Measurements from ENCODE around the gene ERH.

Gene ERH

GRCh38 chr14:69430306-69430939 is 32.3 kb upstream of the ERH start:
- no peak for TF ChIP-seq CTCF (IDR thresholded peaks at IDR 0.05; ENCODE audit: insufficient read depth, low read length, poor library complexity, severe bottlenecking)
- no peaks in the 10 kb centered on the region for H3K27me3 ChIP-seq (replicated peaks; ENCODE audit: control insufficient read depth, insufficient read depth, low read length)
- H3K4me3 ChIP-seq (replicated peaks; ENCODE audit: low read depth, low read length): no peak overlapping the region
- peaks cover 2% of the 10 kb centered on the region for H3K36me3 ChIP-seq (ENCODE audit: control insufficient read depth, insufficient read depth, low read length)
- DNase-seq (ENCODE audit: extremely low read depth, insufficient read length): no peak

- peaks cover 2% of the 10 kb centered on the region for H3K36me3 ChIP-seq (ENCODE audit: control insufficient read depth, insufficient read depth, low read length)
- no peaks in the 10 kb centered on the region for H3K27me3 ChIP-seq (replicated peaks; ENCODE audit: control insufficient read depth, insufficient read depth, low read length)
- TF ChIP-seq CTCF (IDR thresholded peaks at IDR 0.05; ENCODE audit: insufficient read depth, low read length, poor library complexity, severe bottlenecking): no peak
- no peak for DNase-seq (ENCODE audit: extremely low read depth, insufficient read length)
- no peak overlapping the region for H3K4me3 ChIP-seq (replicated peaks; ENCODE audit: low read depth, low read length)
These were observed 31.5 kb upstream of the ERH start for GRCh38 chr14:69429643-69430042.

- no peak for TF ChIP-seq CTCF (IDR thresholded peaks at IDR 0.05; ENCODE audit: insufficient read depth, low read length, poor library complexity, severe bottlenecking)
- Histone ChIP-seq H3K36me3 (ENCODE audit: control insufficient read depth, insufficient read depth, low read length) (peaks cover 2% of the 10 kb centered on the region), H3K4me3 (replicated peaks; ENCODE audit: low read depth, low read length) (no peak overlapping the region), H3K27me3 (replicated peaks; ENCODE audit: control insufficient read depth, insufficient read depth, low read length) (no peaks in the 10 kb centered on the region)
- DNase-seq (ENCODE audit: extremely low read depth, insufficient read length): peak; percentile 13
These were observed 30.3 kb upstream of the ERH start for GRCh38 chr14:69428289-69428998.

GRCh38 chr14:69427596-69427995 is 29.5 kb upstream of the ERH start:
- H3K4me3 ChIP-seq (replicated peaks; ENCODE audit: low read depth, low read length): no peak overlapping the region
- H3K36me3 ChIP-seq (ENCODE audit: control insufficient read depth, insufficient read depth, low read length): peaks cover 2% of the 10 kb centered on the region
- no peak for TF ChIP-seq CTCF (IDR thresholded peaks at IDR 0.05; ENCODE audit: insufficient read depth, low read length, poor library complexity, severe bottlenecking)
- no peak for DNase-seq (ENCODE audit: extremely low read depth, insufficient read length)
- no peaks in the 10 kb centered on the region for H3K27me3 ChIP-seq (replicated peaks; ENCODE audit: control insufficient read depth, insufficient read depth, low read length)

- Histone ChIP-seq H3K4me3 (replicated peaks; ENCODE audit: low read depth, low read length) (no peak overlapping the region), H3K27me3 (replicated peaks; ENCODE audit: control insufficient read depth, insufficient read depth, low read length) (no peaks in the 10 kb centered on the region), H3K36me3 (ENCODE audit: control insufficient read depth, insufficient read depth, low read length) (peaks cover 2% of the 10 kb centered on the region)
- no peak for TF ChIP-seq CTCF (IDR thresholded peaks at IDR 0.05; ENCODE audit: insufficient read depth, low read length, poor library complexity, severe bottlenecking)
- DNase-seq (ENCODE audit: extremely low read depth, insufficient read length): no peak
These were observed 26.2 kb upstream of the ERH start for GRCh38 chr14:69424149-69424923.

All from GM06990 (cell line).